Measurements from ENCODE around the gene MUC6. TPM values are rescaled to one million over a fixed set of nuclear protein-coding genes. Genes with fewer than 3 reads are reported as not detected.

Gene MUC6
- total RNA-seq, 3 donors from 2014 or later (not counting 1 experiment from before 2014, with no cell fraction given), result not detected

DNA sequence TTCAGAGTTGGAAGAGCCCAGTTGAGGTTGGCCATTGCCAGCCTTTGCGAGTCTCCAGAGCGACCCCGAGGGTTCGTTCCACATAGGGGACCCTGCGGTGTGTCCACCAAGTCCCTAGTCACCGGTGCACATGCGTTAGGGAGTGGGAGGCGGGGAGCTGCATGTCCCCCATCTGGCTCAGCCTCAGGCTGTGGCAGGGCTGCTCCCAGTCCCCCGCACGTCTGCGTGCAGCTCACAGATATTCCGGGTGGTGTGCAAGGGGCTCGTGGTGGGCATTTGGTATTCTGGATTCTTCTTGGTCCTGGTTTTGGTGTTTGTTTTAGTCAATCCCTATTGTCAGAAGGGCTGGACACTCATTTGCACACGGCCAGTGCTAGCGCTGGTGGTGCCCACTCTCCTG lies 48.8 kb downstream of the MUC6 start:
- ATAC-seq (no peak), DNase-seq (no peak)
- intact Hi-C loops (cut with micrococcal nuclease), result no loop called here
- Histone ChIP-seq H3K27ac (ENCODE audit: low read length) (no peak overlapping the region), H3K4me3 (ENCODE audit: low read length) (no peak overlapping the region), H3K36me3 (ENCODE audit: control insufficient read depth, insufficient read depth, low read length) (peaks cover 65% of the 10 kb centered on the region), H3K27me3 (ENCODE audit: control insufficient read depth, insufficient read depth, low read length) (no peaks in the 10 kb centered on the region), H3K9me3 (ENCODE audit: control insufficient read depth, insufficient read depth, low read length) (no peaks in the 10 kb centered on the region), H3K4me1 (ENCODE audit: control insufficient read depth, insufficient read depth, low read length) (no peaks in the 10 kb centered on the region)
- no peak overlapping the region for H3K27ac Mint-ChIP-seq
- 98% methylated on average over 15 of the region's 15 CpGs for WGBS (ENCODE audit: insufficient coverage)
- no peak overlapping the region for H3K4me3 Mint-ChIP-seq
- no peak for TF ChIP-seq CTCF (IDR thresholded peaks at IDR 0.05)
- H3K9me3 Mint-ChIP-seq, result no peaks in the 10 kb centered on the region
- H3K36me3 Mint-ChIP-seq, result no peaks in the 10 kb centered on the region
- H3K27me3 Mint-ChIP-seq (ENCODE audit: low read depth in 2 of 2), result no peaks in the 10 kb centered on the region
- peaks cover 0 to 12% of the 10 kb centered on the region in 2 donors for H3K4me1 Mint-ChIP-seq

GRCh38 chr11:986952-987305 lies 49.6 kb downstream of the MUC6 start:
- no peaks in the 10 kb centered on the region for H3K9me3 Mint-ChIP-seq
- WGBS (ENCODE audit: insufficient coverage), result 98% methylated on average over 6 of the region's 9 CpGs
- ATAC-seq (no peak), DNase-seq (no peak)
- H3K36me3 Mint-ChIP-seq, result no peaks in the 10 kb centered on the region
- no peak overlapping the region for H3K4me3 ChIP-seq (ENCODE audit: low read length)
- no peaks in the 10 kb centered on the region for H3K27me3 Mint-ChIP-seq (ENCODE audit: low read depth in 2 of 2)
- H3K4me1 Mint-ChIP-seq, result peaks cover under 1 to 12% of the 10 kb centered on the region in 2 donors
- peaks cover 60% of the 10 kb centered on the region for H3K36me3 ChIP-seq (ENCODE audit: control insufficient read depth, insufficient read depth, low read length)
- no peak for TF ChIP-seq CTCF (IDR thresholded peaks at IDR 0.05)
- no peaks in the 10 kb centered on the region for H3K27me3 ChIP-seq (ENCODE audit: control insufficient read depth, insufficient read depth, low read length)
- no peak overlapping the region for H3K27ac ChIP-seq (ENCODE audit: low read length)
- no peak overlapping the region for H3K4me3 Mint-ChIP-seq
- no peaks in the 10 kb centered on the region for H3K4me1 ChIP-seq (ENCODE audit: control insufficient read depth, insufficient read depth, low read length)
- intact Hi-C loops (cut with micrococcal nuclease), result no loop called here
- no peak overlapping the region for H3K27ac Mint-ChIP-seq
- H3K9me3 ChIP-seq (ENCODE audit: control insufficient read depth, insufficient read depth, low read length), result no peaks in the 10 kb centered on the region

DNA sequence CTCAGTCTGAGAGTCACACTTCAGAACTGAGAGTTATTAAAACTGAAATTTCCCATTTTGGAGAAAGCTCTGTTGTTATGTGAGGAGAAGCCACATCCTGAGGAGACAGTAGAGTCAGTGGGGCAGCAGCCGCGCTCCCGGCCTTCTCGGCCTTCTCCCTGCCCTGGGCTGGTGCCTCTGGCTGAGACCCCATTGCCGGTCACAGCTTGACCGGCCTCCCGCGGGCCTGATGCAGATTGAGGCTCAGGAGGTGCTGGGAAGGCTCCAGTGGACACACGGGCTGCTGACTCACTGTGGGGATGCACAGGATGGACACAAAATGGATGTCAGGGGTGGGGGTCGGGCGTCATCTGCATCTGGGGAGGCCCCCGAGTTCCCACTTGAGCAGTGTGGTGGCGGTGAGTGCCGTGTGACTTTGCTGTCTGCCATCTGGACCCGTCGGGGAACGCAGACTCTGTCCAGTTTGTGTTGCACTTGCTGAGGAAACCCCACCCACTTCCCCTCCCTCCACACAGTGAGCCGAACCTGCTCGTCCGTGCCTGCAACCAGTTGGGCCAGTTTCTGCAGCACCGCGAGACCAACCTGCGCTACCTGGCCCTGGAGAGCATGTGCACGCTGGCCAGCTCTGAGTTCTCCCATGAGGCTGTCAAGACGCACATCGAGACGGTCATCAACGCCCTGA lies 50.1 kb downstream of the MUC6 start:
- H3K27ac ChIP-seq (ENCODE audit: low read length), result no peak overlapping the region
- Mint-ChIP-seq H3K27ac (peak overlapping the region in 1 of 2 donors; percentile 42), H3K4me3 (no peak overlapping the region), H3K27me3 (ENCODE audit: low read depth in 2 of 2) (no peaks in the 10 kb centered on the region), H3K9me3 (no peaks in the 10 kb centered on the region), H3K4me1 (peaks cover 5 to 12% of the 10 kb centered on the region in 2 donors), H3K36me3 (no peaks in the 10 kb centered on the region)
- intact Hi-C loops (cut with micrococcal nuclease), result no loop called here
- H3K36me3 ChIP-seq (ENCODE audit: control insufficient read depth, insufficient read depth, low read length), result peaks cover 64% of the 10 kb centered on the region
- ATAC-seq (peak in 1 of 3 donors; percentile 31), DNase-seq (no peak)
- no peaks in the 10 kb centered on the region for H3K9me3 ChIP-seq (ENCODE audit: control insufficient read depth, insufficient read depth, low read length)
- 93% methylated on average over 28 of the region's 28 CpGs for WGBS (ENCODE audit: insufficient coverage)
- H3K4me3 ChIP-seq (ENCODE audit: low read length), result no peak overlapping the region
- no peak for TF ChIP-seq CTCF (IDR thresholded peaks at IDR 0.05)
- H3K4me1 ChIP-seq (ENCODE audit: control insufficient read depth, insufficient read depth, low read length), result no peaks in the 10 kb centered on the region
- no peaks in the 10 kb centered on the region for H3K27me3 ChIP-seq (ENCODE audit: control insufficient read depth, insufficient read depth, low read length)

DNA sequence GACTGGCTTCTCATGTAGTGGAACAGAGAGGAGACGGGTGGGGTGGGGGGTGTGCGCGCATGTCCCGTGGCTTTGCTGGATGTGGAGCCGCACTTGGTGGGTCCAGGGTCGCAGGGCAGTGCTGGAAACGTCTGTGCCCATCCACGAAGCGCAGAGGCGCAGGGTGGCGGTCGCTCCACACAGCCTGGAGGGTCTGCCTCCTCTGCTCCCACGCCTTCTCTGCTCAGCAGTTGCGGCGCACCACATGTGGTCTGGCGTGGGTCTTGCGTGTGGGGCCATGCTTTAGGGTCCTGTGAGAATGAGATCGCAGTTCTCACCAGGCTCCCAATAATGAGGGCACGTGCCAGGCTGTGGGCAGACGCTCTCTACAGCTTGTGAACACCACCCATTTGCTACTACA lies 50.7 kb downstream of the MUC6 start:
- TF ChIP-seq CTCF (IDR thresholded peaks at IDR 0.05), result no peak
- peaks cover 10 to 11% of the 10 kb centered on the region in 2 donors for H3K4me1 Mint-ChIP-seq
- no peak overlapping the region for H3K27ac ChIP-seq (ENCODE audit: low read length)

More for the DNA sequence above, 50.7 kb downstream of the MUC6 start:
- Histone ChIP-seq H3K4me3 (ENCODE audit: low read length) (no peak overlapping the region), H3K27me3 (ENCODE audit: control insufficient read depth, insufficient read depth, low read length) (no peaks in the 10 kb centered on the region), H3K4me1 (ENCODE audit: control insufficient read depth, insufficient read depth, low read length) (no peaks in the 10 kb centered on the region), H3K36me3 (ENCODE audit: control insufficient read depth, insufficient read depth, low read length) (peaks cover 64% of the 10 kb centered on the region), H3K9me3 (ENCODE audit: control insufficient read depth, insufficient read depth, low read length) (no peaks in the 10 kb centered on the region)
- Mint-ChIP-seq H3K27ac (peak overlapping the region in 1 of 2 donors; percentile 42), H3K9me3 (no peaks in the 10 kb centered on the region), H3K27me3 (ENCODE audit: low read depth in 2 of 2) (no peaks in the 10 kb centered on the region), H3K4me3 (no peak overlapping the region), H3K36me3 (no peaks in the 10 kb centered on the region)
- DNase-seq (no peak), ATAC-seq (peak in 1 of 3 donors; percentile 50)
- intact Hi-C loops (cut with micrococcal nuclease), result no loop called here
- WGBS (ENCODE audit: insufficient coverage), result 96% methylated on average over 20 of the region's 20 CpGs
